OCI-LY3 (cell line): ENCODE data around the gene HES4.

ENCODE experiments used
- CTCF ChIP-seq: fragments of 200-600, 300-600 bp; sonication (generic); IDR thresholded peaks from 2 replicates; pipeline ENCODE4 v1.5.1; 2014; ENCODE audit warnings: antibody characterized with exemption, low read length, low read depth
- EZH2phosphoT487 ChIP-seq: fragments of 200-600 bp; shearing (Covaris generic); IDR thresholded peaks from 2 replicates; pipeline ENCODE4 v1.6.1; 2018; ENCODE audit warnings: antibody characterized with exemption, mixed run types, low read depth

- TF ChIP-seq CTCF (no peak), EZH2phosphoT487 (no peak)
Observed at GRCh38 chr1:1004420-1004779, 4.5 kb upstream of the HES4 start.
